ENCODE data around the gene ADAMTS19.

The ADAMTS19 gene

DNA sequence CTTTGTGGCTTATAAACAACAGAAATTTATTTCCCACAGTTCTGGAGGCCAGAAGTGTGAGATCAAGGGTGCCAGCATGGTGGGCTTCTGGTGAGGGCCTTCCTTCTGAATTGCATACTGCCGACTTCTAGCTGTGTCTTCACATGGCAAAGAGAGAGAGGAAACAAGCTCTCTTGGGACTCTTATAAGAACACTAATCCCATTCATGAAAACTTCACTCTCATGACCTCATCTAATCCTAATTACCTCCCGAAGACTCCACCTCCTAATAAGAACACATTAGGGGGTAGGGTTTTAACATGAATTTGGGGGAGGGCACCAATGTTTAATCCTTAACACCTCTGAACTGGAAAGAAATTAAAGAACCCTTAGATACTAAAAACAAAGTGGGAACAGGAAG is 211.9 kb downstream of the ADAMTS19 start:
- no peak for DNase-seq (ENCODE audit: low read depth, low spot score)

DNA sequence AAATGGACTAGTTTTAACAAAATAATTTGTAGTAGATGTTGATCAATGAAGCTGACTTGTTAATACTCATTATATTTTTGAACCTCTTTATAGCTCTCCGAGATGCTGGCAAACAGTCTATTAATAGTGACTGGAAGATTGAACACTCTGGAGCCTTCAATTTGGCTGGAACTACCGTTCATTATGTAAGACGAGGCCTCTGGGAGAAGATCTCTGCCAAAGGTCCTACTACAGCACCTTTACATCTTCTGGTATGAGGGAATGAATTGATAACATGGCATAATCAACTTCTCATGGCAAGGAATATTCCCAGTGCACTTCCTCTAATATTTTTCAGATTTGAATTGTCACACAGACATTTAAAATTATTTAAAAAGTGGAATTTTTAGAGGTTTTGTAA is 219.6 kb downstream of the ADAMTS19 start:
- no peak for DNase-seq (ENCODE audit: low read depth, low spot score)

DNA sequence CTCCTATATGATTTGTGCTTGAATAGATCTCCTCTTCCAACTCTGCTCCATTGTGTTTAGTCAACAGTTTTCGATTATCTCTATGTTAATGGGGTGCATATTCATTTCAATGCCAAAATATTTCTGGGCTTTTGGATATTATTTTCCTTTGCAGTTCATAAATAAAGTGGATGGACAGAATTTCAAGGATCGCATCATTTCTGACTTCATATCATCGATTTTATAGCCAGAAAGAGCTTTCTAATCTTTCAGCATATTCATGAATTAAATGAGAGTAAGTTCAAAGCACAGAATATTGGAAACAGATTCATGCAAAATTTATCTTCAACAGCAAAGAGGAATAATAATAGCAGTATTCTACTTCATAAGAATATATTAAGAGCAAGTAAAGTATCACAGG is 227.8 kb downstream of the ADAMTS19 start:
- DNase-seq (ENCODE audit: low read depth, low spot score), result no peak

DNA sequence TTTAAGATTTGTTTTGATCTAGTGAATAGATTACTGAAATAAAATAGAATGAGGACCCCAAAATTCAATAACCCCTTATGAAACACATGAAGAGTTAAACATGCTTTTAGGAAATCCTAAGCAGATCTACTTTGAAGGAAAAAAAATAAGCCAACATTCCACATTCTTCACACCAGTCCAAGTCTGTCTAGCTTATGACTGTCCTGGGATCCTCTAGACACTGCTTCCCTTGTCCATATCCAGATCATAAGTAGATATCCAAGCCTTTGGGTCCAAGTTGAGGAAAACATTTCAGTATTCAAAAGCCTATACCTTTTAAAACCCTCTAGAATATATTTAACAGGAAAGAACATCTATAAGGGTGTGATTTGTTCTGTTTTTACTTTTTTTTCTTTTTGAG is 228.9 kb downstream of the ADAMTS19 start:
- no peak for DNase-seq (ENCODE audit: low read depth, low spot score)

DNA sequence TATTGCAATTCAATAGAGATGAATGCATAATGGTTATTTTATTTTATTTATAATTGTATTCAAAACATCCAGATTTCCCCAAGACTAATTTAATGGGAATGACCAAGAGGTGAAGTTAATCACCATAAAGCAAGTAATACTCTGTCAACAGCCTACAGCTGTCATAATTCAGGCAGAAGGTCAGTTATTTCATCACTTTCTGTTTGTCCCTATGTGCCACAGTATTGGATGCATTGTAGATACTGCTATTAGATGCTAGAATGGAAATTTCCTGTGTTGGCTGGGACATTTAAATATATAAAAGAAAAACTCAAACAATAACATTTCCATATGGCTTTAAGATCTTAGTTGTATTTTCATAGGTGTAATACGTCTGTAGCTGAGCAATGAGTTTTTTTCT is 231.1 kb downstream of the ADAMTS19 start:
- no peak for DNase-seq (ENCODE audit: low read depth, low spot score)

DNA sequence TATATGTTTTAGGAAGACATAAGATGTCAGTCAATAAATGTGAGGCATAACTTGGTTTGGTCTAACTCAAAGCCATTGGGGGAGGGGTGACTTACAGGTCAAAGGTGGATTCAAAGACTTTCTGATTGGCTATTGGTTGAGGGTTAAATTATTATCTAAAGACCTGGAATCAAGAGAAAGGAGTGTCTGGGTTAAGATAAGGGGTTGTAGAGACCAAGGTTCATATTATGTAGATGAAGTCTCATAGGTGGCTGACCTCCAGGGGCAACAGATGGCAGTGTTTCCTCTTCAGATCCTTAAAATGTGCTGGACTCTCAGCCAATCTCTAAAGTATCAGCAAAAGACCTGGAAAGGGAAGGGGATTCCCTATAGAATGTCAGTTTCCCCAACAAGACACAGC is 236.5 kb downstream of the ADAMTS19 start:
- DNase-seq (ENCODE audit: low read depth, low spot score), result no peak

DNA sequence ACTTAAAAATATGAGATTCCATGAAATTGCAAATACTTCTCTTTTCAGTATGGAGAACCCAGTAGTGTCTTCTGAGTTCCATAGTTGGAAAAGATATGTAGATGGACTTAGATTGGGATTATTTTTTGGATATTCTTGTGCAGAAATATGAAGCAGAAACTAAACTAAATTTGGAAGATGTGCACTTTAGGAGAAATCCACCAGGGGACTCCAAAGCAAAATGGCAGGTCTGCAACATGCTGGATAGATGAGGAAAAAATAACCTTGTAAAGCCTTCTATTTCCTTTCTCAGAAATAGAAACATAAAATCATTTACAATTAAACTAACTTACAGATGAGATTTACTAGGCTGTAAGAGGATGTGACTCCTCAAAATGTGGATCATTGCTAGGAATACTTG is 238.6 kb downstream of the ADAMTS19 start:
- DNase-seq (ENCODE audit: low read depth, low spot score), result peak; percentile 2

DNA sequence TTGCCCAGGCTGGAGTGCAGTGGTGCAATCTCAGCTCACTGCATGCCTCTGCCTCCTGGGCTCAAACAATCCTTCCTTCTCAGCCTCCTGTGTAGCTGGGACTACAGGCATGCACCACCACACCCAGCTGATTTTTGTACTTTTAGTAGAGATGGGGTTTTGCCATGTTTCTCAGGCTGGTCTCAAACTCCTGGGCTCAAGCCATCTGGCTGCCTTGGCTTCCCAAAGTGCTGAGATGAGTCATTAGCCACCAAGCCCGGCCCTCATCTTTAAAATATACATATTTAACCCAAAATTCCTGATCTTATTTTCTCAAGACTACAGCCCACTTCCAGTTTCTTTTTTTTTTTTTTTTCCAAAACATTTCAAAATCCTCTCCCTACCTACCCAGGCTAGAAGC is 256.1 kb downstream of the ADAMTS19 start:
- peak; percentile 5 for DNase-seq (ENCODE audit: low read depth, low spot score)

DNA sequence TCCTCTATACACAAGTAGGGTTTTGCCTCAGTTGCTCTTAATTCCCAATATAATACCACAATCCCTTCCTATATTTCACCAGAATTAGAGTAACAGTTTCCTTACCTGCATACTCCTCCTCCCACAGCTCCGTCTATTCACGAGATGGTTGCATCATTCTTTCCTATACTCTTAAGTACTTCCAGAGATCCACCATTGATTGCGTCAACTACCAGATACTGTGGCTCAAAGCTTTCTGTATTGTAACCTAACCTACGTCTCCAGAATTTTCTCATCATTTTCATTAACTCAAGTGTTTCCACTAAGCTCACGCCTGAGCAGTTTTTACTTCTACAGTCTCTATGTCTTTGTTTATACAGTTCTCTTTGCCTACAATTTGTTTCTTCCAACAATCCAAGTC is 256.6 kb downstream of the ADAMTS19 start:
- no peak for DNase-seq (ENCODE audit: low read depth, low spot score)

DNA sequence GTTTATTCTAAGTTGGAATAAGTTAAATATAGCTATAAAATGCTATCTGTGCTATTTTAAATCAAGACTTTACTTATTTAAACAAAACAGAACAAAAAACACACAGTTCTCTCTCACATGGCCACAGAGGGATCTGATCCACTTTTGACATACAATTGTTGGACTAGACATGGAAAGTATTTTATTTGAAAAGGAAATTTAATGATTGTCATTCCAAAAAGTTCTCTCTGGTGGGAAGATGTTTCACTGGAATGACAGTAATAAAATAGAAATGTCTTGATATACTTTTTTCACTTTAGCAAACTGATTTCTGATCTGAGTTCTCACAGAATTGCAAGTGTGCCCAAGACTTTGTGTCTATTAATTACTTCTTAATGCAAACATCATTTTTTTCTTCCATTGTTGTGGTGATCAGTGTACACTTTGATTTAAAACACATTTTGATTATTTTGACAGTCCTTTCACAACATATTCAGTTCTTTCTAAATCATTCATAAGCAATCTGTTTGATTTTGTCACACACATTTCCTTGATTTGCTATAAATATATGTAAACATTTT is 257.7 kb downstream of the ADAMTS19 start:
- no peak for DNase-seq (ENCODE audit: low read depth, low spot score)

DNA sequence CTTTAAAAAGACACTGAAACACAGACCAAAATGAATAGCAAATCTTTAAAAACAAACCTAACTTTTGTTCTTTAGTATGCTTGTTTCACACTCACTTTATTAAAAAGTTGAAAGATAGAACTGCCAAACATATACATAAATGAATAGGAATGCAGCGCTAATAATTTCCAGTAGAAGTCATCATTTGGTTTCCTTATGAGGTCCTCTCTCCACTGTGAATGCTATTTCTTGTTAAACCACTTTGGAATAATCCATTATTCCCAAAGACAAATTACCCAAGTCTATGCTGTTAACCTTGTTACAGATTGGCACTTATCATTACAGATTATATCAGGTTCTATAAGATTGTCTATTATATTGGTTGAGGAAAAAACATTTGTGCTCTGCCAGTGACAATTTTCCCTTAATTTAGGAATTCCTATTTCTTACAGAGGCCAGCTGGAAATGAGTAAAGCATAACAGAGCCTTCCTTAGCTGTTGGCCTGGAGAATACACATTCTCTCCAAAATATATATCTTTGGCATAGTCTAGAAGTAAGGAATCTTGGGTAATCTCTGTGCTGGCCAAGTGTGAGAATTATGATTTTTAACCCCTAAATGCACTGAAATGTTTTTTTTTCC is 258.5 kb downstream of the ADAMTS19 start:
- no peak for DNase-seq (ENCODE audit: low read depth, low spot score)

DNA sequence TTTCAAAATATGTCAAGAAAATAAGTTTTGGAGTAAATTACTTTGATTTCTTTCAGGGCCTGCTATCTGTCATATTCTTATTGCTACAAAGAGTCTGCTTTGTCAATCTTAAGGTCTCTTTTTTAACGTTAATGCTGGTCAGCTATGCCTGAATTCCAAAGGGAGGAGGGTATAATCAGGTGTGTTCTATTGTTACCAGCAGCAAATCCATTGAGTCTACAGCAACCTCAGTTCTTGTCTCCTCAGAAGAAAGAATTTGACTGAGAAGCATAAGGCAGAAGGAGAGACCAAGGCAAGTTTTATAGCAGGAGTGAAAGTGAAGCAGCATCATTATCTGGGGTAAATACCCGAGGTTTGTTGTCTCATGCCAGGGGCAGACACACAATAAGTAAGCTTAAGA is 264.1 kb downstream of the ADAMTS19 start:
- DNase-seq (ENCODE audit: low read depth, low spot score), result peak; percentile 1

DNA sequence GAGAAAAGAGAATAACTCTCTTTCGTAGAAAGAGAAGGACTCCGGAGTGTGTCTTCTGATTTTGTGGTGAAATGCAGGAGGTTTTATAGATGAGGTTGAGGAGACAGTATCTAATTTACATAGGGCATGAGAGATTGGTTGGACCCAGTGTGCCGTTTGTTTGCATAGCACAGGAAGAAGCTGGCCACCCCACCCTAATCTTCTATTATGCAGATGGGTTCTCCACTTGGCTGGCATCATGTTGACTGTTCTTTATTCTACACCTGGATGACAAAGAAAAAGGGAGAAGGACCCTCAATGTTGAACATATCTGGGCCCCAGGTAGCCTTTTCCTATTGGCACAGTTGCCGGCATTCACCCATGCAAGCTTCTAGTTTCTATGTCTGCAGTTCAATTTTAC is 264.5 kb downstream of the ADAMTS19 start:
- DNase-seq (ENCODE audit: low read depth, low spot score), result no peak

DNA sequence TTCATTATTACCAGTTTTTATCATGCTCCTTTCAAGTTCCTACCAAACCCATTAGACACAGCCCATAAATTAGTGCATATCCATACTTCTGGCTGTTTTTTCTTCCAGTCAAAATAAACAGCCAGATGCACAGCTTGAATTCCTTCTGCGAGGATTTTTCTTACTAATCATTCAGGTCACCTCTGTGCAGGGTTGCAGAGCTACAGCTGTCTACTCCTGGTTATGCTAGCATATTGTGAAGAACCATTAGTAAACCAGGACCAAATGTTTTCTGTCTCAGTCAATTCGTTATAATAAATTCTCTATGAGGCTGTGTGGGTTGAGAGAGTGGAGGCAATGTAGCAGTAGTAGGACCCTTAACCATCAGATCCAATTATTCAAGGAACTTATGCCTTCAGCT is 279.7 kb downstream of the ADAMTS19 start:
- no peak for DNase-seq (ENCODE audit: low read depth, low spot score)

DNA sequence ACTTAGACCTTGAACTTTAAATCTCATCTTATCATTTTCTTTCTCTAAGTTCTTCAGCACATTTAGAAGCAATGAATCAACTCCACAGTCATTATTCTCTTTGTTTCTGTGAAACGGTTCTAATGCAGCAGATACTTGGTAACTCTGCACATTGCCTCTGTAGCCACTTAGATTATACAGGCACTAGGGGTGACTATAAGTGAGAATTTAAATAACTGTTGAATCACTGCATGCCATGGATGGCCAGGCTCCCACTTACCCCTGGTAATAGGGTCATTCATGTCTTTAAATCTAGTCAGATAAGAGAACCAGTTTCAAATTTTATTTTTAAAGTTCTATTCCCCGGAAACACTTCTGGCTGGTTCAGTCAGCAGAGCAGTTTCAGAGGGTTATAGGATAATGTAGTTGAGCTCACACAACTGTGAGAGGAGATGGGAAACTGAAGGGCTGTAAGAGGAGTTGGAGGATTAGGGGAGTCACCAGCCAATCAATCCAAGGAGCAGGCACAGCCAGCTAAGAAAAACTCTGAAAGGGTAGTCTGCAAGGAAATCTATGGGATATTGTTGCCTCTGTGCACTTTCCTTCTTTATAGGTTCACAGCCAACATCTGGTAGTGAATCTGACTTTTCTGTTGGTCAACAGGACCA is 283.6 kb downstream of the ADAMTS19 start:
- DNase-seq (ENCODE audit: low read depth, low spot score), result peak; percentile 1

DNA sequence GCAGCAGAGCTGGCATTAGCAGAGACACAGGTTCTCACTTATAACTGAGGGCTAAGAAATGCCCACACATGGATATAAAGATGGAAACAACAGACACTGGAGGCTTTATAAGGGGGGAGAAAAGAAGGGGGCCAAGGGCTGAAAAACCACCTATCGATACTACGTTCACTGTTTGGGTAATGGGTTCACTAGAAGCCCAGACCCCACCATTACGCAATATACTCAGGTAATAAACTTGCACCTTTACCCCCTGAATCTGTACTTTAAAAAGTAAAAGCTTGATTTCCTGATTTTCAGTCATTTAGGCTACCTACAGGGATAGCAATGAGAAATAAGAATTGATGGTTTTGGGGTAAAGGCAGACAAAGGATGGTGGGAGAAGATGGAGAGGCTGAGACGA is 285.9 kb downstream of the ADAMTS19 start:
- DNase-seq (ENCODE audit: low read depth, low spot score), result no peak

DNA sequence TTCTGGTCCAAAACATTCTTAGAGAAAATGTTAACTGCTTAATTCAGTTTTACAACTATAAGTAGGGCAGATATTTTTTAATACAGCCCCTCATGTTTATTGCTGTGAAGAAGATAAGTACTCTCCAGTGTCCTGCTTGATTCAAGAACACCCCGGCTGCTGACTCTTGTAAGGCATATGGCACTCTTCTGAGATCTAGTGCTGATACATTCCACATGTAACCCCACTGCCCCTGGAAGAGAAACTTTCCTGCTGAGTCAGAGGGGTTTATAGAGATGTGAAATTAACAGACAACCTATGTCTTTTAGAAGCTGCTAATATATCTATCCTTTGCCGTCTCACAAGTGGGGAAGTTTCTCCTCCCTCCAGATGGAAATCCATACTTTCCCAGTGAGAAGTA is 286.8 kb downstream of the ADAMTS19 start:
- peak; percentile 7 for DNase-seq (ENCODE audit: low read depth, low spot score)

DNA sequence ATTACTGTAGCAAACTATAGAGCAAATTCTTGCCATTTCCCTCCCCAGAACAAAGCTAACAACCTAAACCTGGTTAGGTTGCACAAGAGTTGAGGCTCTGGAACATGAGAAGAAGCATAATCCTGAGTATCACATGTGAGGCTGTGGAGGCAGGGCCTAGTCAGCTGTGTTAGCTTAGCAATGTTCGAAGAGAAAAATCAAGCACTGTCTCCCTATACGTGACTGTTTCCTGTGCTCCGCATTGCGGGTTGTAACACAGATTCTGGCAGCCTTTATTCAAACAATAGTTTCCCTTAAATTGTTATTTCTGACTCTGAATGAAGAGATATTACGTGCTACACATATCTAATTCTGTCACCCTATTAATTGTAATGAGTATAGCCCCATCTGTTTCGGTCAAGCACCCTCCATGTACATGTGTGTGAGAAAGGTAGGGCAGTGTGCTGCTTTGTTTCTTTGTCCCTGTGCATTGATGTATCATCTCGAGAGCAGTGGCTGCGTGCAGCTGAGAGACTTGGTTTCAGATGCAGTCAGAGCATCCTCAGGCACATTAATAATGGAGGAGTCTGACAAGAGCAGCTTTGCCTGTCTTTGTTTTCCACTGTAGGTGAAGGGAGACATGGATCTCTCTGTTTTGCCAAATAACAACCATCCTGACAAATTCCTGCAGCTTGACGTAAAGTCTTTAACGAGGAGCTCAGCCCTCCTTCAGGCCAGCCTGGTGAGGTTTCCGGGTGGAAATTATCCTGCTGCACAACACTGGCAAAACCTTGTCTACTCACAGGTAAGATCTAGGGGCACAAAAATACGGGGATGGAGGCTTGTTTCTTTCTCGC is 287.7 kb downstream of the ADAMTS19 start, which contains the start of gene MINAR2:
Gene MINAR2 (plus strand): TSS at position 523 of the 836 bp plus-strand sequence. CDS start 97 bp downstream, at position 620.
- DNase-seq (ENCODE audit: low read depth, low spot score), result no peak

DNA sequence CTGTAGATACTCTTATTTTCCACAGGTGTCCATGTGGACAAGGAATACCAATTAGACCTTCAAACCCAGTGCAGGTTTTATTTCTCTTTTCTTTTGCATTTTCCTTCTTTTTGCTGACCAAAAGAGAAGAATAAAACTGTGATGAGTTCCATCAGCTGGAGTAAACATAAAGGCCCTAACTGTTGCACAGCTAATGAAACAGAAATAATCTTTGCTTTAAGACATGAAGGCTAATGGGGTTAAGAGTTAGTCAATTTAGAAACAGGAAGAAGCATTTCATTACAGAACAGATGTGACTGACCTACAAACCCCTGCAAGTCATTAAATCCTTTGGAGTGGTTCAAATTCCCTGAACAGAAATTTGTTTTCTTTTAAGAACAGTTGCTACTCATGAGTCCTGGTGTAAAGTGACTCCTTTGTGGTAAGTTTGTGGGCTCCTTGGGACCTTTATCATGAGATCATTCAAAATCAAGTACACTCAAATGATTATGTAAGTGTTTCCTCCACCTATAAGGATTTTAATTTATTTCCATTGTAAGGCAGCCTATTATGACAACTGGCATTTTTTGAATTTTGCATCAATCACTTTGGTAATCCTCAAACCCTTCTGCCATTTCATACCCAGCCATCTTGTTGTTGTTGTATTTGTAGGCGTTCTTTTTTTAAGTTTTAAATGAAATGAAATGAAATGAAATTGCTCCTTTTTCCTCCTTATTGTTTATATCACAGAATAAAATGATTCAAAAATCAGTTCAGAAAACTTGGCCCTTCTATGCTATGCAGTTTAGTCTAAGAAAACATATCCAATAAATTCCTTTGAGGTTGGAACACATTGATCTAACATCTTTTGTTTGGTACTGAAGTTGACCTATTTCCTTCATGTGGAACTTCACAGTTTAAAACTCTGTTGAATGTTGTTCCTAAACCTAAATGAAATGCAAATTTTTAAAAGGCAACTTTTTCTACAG is 289.1 kb downstream of the ADAMTS19 start:
- DNase-seq (ENCODE audit: low read depth, low spot score), result no peak

DNA sequence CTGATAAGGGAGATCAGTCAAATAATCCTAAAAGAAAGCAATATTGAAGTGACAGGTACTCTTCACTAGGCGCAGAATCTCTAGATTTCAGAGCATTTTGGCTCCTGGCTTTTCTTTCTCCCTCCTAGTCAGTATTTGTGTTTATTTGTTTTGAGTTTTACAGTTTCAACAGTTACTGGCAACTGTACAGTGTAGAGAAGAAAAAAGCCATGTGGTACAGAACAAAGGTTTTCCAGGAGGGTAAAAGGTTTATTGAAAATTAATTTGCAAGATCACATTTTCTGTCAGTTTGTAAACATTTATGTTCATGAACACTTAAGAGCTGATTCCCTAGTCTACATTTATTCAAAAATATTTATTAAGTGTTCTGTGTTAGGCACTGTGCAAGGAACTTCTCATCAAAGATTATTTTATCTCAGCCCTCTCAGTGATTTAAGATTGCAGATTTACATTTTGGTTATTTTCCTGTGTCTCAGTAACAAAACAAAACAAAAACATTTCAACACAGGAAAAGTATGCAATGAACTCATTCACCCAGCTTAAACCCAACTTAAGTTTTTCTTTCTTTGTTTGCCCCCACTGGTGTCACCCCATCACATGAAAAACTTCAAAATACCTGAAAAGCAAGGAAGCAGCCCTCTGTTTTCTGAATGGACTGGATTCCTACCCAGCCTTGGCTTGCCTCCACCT is 300.7 kb downstream of the ADAMTS19 start:
- peak; percentile 13 for DNase-seq (ENCODE audit: low read depth, low spot score)

DNA sequence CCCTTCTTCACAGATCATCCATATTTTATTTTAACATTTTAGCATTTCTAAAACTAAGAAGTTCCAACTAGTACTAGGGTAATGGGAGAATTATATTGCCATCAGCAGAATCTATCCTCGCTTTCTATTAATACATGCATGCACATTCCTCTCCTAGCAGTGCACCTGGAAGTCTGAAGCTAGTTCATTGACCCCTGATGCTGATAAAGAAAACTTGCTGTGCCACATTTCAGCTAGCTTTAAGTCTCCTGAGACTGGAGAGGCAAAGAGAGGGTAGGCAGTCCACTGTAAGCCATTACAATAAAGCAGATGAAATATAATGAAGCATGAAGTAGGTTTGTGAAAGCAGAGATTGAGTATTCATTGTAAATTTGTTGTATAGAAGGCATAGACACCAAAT is 303.6 kb downstream of the ADAMTS19 start:
- no peak for DNase-seq (ENCODE audit: low read depth, low spot score)
